Hepatocyte (in vitro differentiated cells): ENCODE measurements around the gene INF2. TPM values are rescaled to one million over a fixed set of nuclear protein-coding genes. Genes with fewer than 3 reads are reported as not detected.

Experiments
- DNase-seq: peaks from one replicate; pipeline ENCODE4 v3.0.0-alpha.2; 2016; ENCODE audit warnings: low spot score
- H2AFZ ChIP-seq: fragments of 200-600 bp; sonication (generic); 2 replicates; pipeline ENCODE4 v1.6.0; 2016; ENCODE audit warnings: antibody characterized with exemption, mild to moderate bottlenecking
- H3K27ac ChIP-seq: fragments of 200-600 bp; sonication (generic); 2 replicates; pipeline ENCODE4 v1.5.1; 2016; ENCODE audit warnings: mild to moderate bottlenecking
- H3K27me3 ChIP-seq: fragments of 200-600 bp; sonication (generic); 2 replicates; pipeline ENCODE4 v1.6.1; 2016
- H3K36me3 ChIP-seq: fragments of 200-600 bp; sonication (generic); replicated peaks from 2 replicates; pipeline ENCODE4 v1.5.1; 2016; ENCODE audit warnings: low read depth; ENCODE audit not compliant: insufficient read depth
- H3K4me1 ChIP-seq: fragments of 200-600 bp; sonication (generic); 2 replicates; pipeline ENCODE4 v1.5.1; 2016; ENCODE audit warnings: mild to moderate bottlenecking, moderate library complexity; ENCODE audit not compliant: insufficient read depth
- H3K4me2 ChIP-seq: fragments of 200-600 bp; sonication (generic); 2 replicates; pipeline ENCODE4 v1.6.0; 2016
- H3K4me3 ChIP-seq: fragments of 200-600 bp; sonication (generic); 2 replicates; pipeline ENCODE4 v1.5.1; 2016; ENCODE audit warnings: mild to moderate bottlenecking
- H3K79me2 ChIP-seq: fragments of 200-600 bp; sonication (generic); 2 replicates; pipeline ENCODE4 v1.6.0; 2017; ENCODE audit warnings: mild to moderate bottlenecking
- H3K9me2 ChIP-seq: fragments of 200-600 bp; sonication (generic); replicated peaks from 2 replicates; pipeline ENCODE4 v1.6.0; 2017; ENCODE audit warnings: mild to moderate bottlenecking; ENCODE audit not compliant: insufficient read depth
- H3K9me3 ChIP-seq: fragments of 200-600 bp; sonication (generic); 2 replicates; pipeline ENCODE4 v1.5.1; 2016; ENCODE audit warnings: low read depth, mild to moderate bottlenecking
- H4K20me1 ChIP-seq: fragments of 200-600 bp; sonication (generic); 2 replicates; pipeline ENCODE4 v1.6.0; 2016; ENCODE audit warnings: mild to moderate bottlenecking; ENCODE audit not compliant: insufficient read depth, poor library complexity, severe bottlenecking
- CTCF ChIP-seq: fragments of 200-600 bp; sonication (generic); IDR thresholded peaks from 2 replicates; pipeline ENCODE4 v1.5.1; 2016; ENCODE audit warnings: antibody characterized with exemption, mild to moderate bottlenecking; ENCODE audit not compliant: poor library complexity
- EZH2 ChIP-seq: fragments of 200-600 bp; sonication (generic); IDR thresholded peaks from 2 replicates; pipeline ENCODE4 v1.6.1; 2016; ENCODE audit warnings: antibody characterized with exemption, mild to moderate bottlenecking, borderline replicate concordance
- EZH2phosphoT487 ChIP-seq: fragments of 200-600 bp; sonication (generic); IDR thresholded peaks from one replicate; pipeline ENCODE4 v1.6.1; 2018; ENCODE audit warnings: antibody characterized with exemption, mild to moderate bottlenecking, low read depth, moderate library complexity; ENCODE audit not compliant: unreplicated experiment, severe bottlenecking
- WGBS: methylation state at CpG from one replicate; pipeline ENCODE4 v1.1.6; 2016; ENCODE audit warnings: low lambda C conversion rate; ENCODE audit errors: missing lambda C conversion rate; 5-methylcytosine and 5-hydroxymethylcytosine counted together
- polyA plus RNA-seq: library from polyadenylated mRNA; unstranded; fragments of >200 nt; fragmentation: Nextera tagmentation; extraction: Ambion mirVana; gene quantifications from 2 replicates; pipeline ENCODE4 v1.2.1, GENCODE V29; 2016
- total RNA-seq: library from RNA; depleted of rRNA; stranded (reverse); fragments of >200 nt; gene quantifications from 2 replicates; pipeline ENCODE4 v1.2.3, GENCODE V29; 2014

INF2 gene
- total and polyA plus RNA-seq, 2 experiments from 2014 or later: 23.8 to 31.6 TPM

- no peaks in the 10 kb centered on the region for H3K36me3 ChIP-seq
- no peak overlapping the region for H3K27ac ChIP-seq
- H3K9me2 ChIP-seq: no peaks in the 10 kb centered on the region
- H3K27me3 ChIP-seq: no peaks in the 10 kb centered on the region
- DNase-seq: no peak
- 92% methylated on average over 10 of the region's 10 CpGs for WGBS
- H2AFZ ChIP-seq: no peak overlapping the region
- H3K9me3 ChIP-seq: no peaks in the 10 kb centered on the region
- H3K4me2 ChIP-seq: no peak overlapping the region
- H3K4me1 ChIP-seq: peaks cover 62% of the 10 kb centered on the region
- no peak overlapping the region for H3K4me3 ChIP-seq
- TF ChIP-seq CTCF: no peak
- H4K20me1 ChIP-seq: no peaks in the 10 kb centered on the region
- H3K79me2 ChIP-seq: no peaks in the 10 kb centered on the region
These were observed 5.0 kb upstream of the INF2 start for GRCh38 chr14:104684449-104684821.

- Histone ChIP-seq H3K9me3 (no peaks in the 10 kb centered on the region), H3K4me3 (no peak overlapping the region), H3K27me3 (no peaks in the 10 kb centered on the region), H3K27ac (no peak overlapping the region), H3K4me2 (no peak overlapping the region), H2AFZ (no peak overlapping the region), H4K20me1 (no peaks in the 10 kb centered on the region), H3K4me1 (peaks cover 55% of the 10 kb centered on the region), H3K36me3 (no peaks in the 10 kb centered on the region), H3K79me2 (peaks cover 9% of the 10 kb centered on the region), H3K9me2 (no peaks in the 10 kb centered on the region)
- TF ChIP-seq EZH2phosphoT487: no peak
- TF ChIP-seq EZH2: no peak
- peak; percentile 27 for TF ChIP-seq CTCF
- peak; percentile 69 for DNase-seq
- WGBS: 78% methylated on average over 3 of the region's 4 CpGs
These were observed 4.0 kb upstream of the INF2 start for GRCh38 chr14:104685216-104685997.

- peaks cover 55% of the 10 kb centered on the region for H3K4me1 ChIP-seq
- WGBS: no CpG with 5 or more reads among the region's 2 CpGs
- no peak overlapping the region for H3K4me3 ChIP-seq
- no peaks in the 10 kb centered on the region for H3K27me3 ChIP-seq
- no peak overlapping the region for H3K27ac ChIP-seq
- no peak overlapping the region for H3K4me2 ChIP-seq
- no peaks in the 10 kb centered on the region for H3K36me3 ChIP-seq
- H3K9me3 ChIP-seq: no peaks in the 10 kb centered on the region
- no peaks in the 10 kb centered on the region for H3K9me2 ChIP-seq
- peaks cover 6% of the 10 kb centered on the region for H4K20me1 ChIP-seq
- TF ChIP-seq CTCF: no peak
- TF ChIP-seq EZH2phosphoT487: no peak
- no peak for TF ChIP-seq EZH2
- H2AFZ ChIP-seq: no peak overlapping the region
- DNase-seq: no peak
- H3K79me2 ChIP-seq: peaks cover 16% of the 10 kb centered on the region
These were observed 3.3 kb upstream of the INF2 start for GRCh38 chr14:104685998-104686610.
